ENCODE measurements around the gene FAM229B.

DNA sequence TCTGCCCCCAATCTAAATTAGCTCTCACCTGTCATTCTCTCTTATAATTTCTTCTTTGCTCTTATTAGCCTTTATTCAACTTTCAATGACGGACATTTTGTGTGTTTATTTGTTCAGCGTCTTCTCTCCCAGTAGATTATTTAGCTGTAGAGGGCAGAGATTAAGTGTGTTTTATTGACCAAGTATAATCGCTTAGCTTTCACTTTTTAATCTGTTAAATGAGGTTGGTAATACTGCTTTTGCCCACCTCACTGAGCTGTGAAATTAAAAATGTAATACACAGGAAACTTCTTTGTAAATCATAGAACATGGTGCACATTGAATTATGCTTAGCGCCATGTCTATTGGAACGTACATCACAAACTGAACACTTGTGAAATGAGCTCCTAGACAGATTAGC lies 37.0 kb upstream of the FAM229B start:
- TF ChIP-seq, protein P1, sequence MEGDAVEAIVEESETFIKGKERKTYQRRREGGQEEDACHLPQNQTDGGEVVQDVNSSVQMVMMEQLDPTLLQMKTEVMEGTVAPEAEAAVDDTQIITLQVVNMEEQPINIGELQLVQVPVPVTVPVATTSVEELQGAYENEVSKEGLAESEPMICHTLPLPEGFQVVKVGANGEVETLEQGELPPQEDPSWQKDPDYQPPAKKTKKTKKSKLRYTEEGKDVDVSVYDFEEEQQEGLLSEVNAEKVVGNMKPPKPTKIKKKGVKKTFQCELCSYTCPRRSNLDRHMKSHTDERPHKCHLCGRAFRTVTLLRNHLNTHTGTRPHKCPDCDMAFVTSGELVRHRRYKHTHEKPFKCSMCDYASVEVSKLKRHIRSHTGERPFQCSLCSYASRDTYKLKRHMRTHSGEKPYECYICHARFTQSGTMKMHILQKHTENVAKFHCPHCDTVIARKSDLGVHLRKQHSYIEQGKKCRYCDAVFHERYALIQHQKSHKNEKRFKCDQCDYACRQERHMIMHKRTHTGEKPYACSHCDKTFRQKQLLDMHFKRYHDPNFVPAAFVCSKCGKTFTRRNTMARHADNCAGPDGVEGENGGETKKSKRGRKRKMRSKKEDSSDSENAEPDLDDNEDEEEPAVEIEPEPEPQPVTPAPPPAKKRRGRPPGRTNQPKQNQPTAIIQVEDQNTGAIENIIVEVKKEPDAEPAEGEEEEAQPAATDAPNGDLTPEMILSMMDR (IDR thresholded peaks at IDR 0.05) = no peak
- TF ChIP-seq POLR2A (IDR thresholded peaks at IDR 0.05) = no peak

Measured in right lobe of liver (tissue), 4 donors.